H1 (cell line): ENCODE measurements around the gene PRR23E. TPM values are rescaled to one million over a fixed set of nuclear protein-coding genes. Genes with fewer than 3 reads are reported as not detected.

Experiments used
- RNF2 ChIP-seq: fragments of 200-900, 300-1000 bp; sonication (generic); IDR thresholded peaks from 2 replicates; pipeline ENCODE4 v1.7.1; 2016; ENCODE audit warnings: borderline replicate concordance, low read depth, mild to moderate bottlenecking, antibody characterized with exemption, low read length; ENCODE audit not compliant: poor library complexity, severe bottlenecking; ENCODE audit errors: missing control alignments
- polyA plus RNA-seq, 7 experiments: library from polyadenylated mRNA; depleted of rRNA in 3 of 7; stranded (reverse) in 5 of 7; unstranded in 2 of 7; fragments of >200 nt in 5 of 7; fragments of 200-250 nt in 2 of 7; gene quantifications; 1 replicate in 5 of 7; 2 replicates in 1 of 7; 4 replicates in 1 of 7; pipeline versions ENCODE4 v1.2.1 to v1.2.3, GENCODE V29; 2011 to 2013; ENCODE audit warnings: missing spikeins in 2 of 7, mixed read lengths in 2 of 7
- total RNA-seq: library from RNA; stranded (reverse); fragmentation: NEBNext Ultra II Directional; extraction: Animal tissue kit (Norgen Biotek cat#: 25700); gene quantifications from 2 replicates; pipeline ENCODE4 v1.2.1, GENCODE V29; 2021

The PRR23E gene
- total and polyA plus RNA-seq, 2 of the 8 experiments (the other 6 are each of a cell fraction or from before 2014, with no cell fraction given) = not detected

DNA sequence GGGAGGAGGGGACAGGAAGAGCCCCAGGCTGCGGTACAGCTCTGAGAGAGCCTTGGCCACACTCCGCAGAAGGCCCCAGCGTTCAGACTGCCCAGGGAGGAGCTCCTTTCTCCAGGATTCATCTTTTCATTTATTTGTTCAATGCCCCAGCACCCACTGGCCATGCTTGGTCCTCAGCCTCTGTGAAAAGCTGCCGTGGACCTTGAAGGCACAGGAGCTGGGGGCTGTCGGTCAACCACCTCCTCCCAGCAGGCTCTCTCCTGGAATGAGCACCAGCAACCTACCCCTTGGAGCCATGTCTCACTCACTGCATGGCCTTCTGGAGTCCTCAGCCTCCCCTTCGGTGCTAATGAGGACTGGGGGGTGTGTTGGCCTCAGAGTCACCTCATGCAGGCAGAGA, 21.6 kb upstream of the PRR23E start (continued):
- no peak for TF ChIP-seq RNF2
- TF ChIP-seq, all 59 proteins: peak for 0
